Astrocyte (in vitro differentiated cells and primary cell): Measurements from ENCODE around the gene FCN1. TPM values are rescaled to one million over a fixed set of nuclear protein-coding genes. Genes with fewer than 3 reads are reported as not detected.

ENCODE experiments used
- DNase-seq: peaks from one replicate; pipeline ENCODE4 v3.0.0-alpha.2; 2010; ENCODE audit warnings: low read depth
- FAIRE-seq: peaks from 2 replicates; lab custom pipeline; 2011; peaks lifted over from hg19 to GRCh38; lab: Jason Lieb, UNC
- H2AFZ ChIP-seq: 2 replicates; pipeline ENCODE4 v1.6.0; 2012; ENCODE audit warnings: low read depth, low read length, inconsistent platforms
- H3K27ac ChIP-seq: 2 replicates; pipeline ENCODE4 v1.5.1; 2011; ENCODE audit warnings: low read depth, low read length, inconsistent platforms
- H3K27me3 ChIP-seq: 2 replicates; pipeline ENCODE4 v1.6.0; 2011; ENCODE audit warnings: low read length, inconsistent platforms; ENCODE audit not compliant: insufficient read depth
- H3K36me3 ChIP-seq: 2 replicates; pipeline ENCODE4 v1.5.1; 2011; ENCODE audit warnings: low read length, inconsistent platforms; ENCODE audit not compliant: insufficient read depth
- H3K4me1 ChIP-seq: 2 replicates; pipeline ENCODE4 v1.5.1; 2011; ENCODE audit warnings: low read length, inconsistent platforms; ENCODE audit not compliant: insufficient read depth
- H3K4me2 ChIP-seq: 2 replicates; pipeline ENCODE4 v1.6.0; 2012; ENCODE audit warnings: low read length, inconsistent platforms
- H3K4me3 ChIP-seq: 2 replicates; pipeline ENCODE4 v1.5.1; 2011; ENCODE audit warnings: low read depth, mild to moderate bottlenecking, low read length, inconsistent platforms; ENCODE audit not compliant: insufficient read depth
- H3K79me2 ChIP-seq: 2 replicates; pipeline ENCODE4 v1.6.0; 2012; ENCODE audit warnings: mild to moderate bottlenecking, low read length, inconsistent platforms; ENCODE audit not compliant: insufficient read depth
- H3K9ac ChIP-seq: 2 replicates; pipeline ENCODE4 v1.6.0; 2012; ENCODE audit warnings: mild to moderate bottlenecking, low read length, inconsistent platforms
- H3K9me3 ChIP-seq: 2 replicates; pipeline ENCODE4 v1.5.1; 2012; ENCODE audit warnings: low read depth, mild to moderate bottlenecking, low read length, inconsistent platforms; ENCODE audit not compliant: insufficient read depth
- H4K20me1 ChIP-seq: 2 replicates; pipeline ENCODE4 v1.6.0; 2012; ENCODE audit warnings: low read length, inconsistent platforms; ENCODE audit not compliant: insufficient read depth
- H3K27ac Mint-ChIP-seq: one replicate; pipeline ENCODE4 v1.8.0; 2021; ENCODE audit warnings: mild to moderate bottlenecking, mixed read lengths; ENCODE audit not compliant: unreplicated experiment
- H3K27me3 Mint-ChIP-seq: one replicate; pipeline ENCODE4 v1.8.0; 2021; ENCODE audit warnings: low read depth, mixed read lengths; ENCODE audit not compliant: unreplicated experiment
- H3K36me3 Mint-ChIP-seq: one replicate; pipeline ENCODE4 v1.8.0; 2021; ENCODE audit warnings: low read depth, mixed read lengths; ENCODE audit not compliant: unreplicated experiment
- H3K4me1 Mint-ChIP-seq: one replicate; pipeline ENCODE4 v1.8.0; 2021; ENCODE audit warnings: low read depth, mixed read lengths; ENCODE audit not compliant: unreplicated experiment
- H3K4me3 Mint-ChIP-seq: one replicate; pipeline ENCODE4 v1.8.0; 2021; ENCODE audit warnings: mild to moderate bottlenecking, moderate library complexity, mixed read lengths; ENCODE audit not compliant: unreplicated experiment
- H3K9me3 Mint-ChIP-seq: one replicate; pipeline ENCODE4 v1.8.0; 2021; ENCODE audit warnings: mild to moderate bottlenecking, mixed read lengths; ENCODE audit not compliant: unreplicated experiment
- EZH2 ChIP-seq: IDR thresholded peaks from 2 replicates; pipeline ENCODE4 v1.6.1; 2012; ENCODE audit warnings: mild to moderate bottlenecking, low read length, inconsistent platforms; ENCODE audit not compliant: insufficient read depth
- total RNA-seq: library from RNA; stranded (reverse); gene quantifications from 2 replicates; pipeline ENCODE4 v1.2.1, GENCODE V29; 2021
- TF ChIP-seq, protein P1 (sequence below): IDR thresholded peaks from 2 replicates; pipeline ENCODE4 v1.5.1; 2011; ENCODE audit warnings: low read depth, mild to moderate bottlenecking, inconsistent platforms, low read length, moderate library complexity; ENCODE audit not compliant: insufficient read depth

Gene FCN1
- total RNA-seq, 1 donor from 2014 or later, result not detected

- Histone ChIP-seq H3K27ac (no peak overlapping the region), H3K4me1 (no peaks in the 10 kb centered on the region), H3K36me3 (no peaks in the 10 kb centered on the region), H4K20me1 (no peaks in the 10 kb centered on the region), H3K4me2 (no peak overlapping the region), H3K9me3 (no peaks in the 10 kb centered on the region), H3K79me2 (no peaks in the 10 kb centered on the region), H3K9ac (no peak overlapping the region), H3K4me3 (no peak overlapping the region), H2AFZ (no peak overlapping the region), H3K27me3 (peaks cover 5% of the 10 kb centered on the region)
- TF ChIP-seq, protein P1, sequence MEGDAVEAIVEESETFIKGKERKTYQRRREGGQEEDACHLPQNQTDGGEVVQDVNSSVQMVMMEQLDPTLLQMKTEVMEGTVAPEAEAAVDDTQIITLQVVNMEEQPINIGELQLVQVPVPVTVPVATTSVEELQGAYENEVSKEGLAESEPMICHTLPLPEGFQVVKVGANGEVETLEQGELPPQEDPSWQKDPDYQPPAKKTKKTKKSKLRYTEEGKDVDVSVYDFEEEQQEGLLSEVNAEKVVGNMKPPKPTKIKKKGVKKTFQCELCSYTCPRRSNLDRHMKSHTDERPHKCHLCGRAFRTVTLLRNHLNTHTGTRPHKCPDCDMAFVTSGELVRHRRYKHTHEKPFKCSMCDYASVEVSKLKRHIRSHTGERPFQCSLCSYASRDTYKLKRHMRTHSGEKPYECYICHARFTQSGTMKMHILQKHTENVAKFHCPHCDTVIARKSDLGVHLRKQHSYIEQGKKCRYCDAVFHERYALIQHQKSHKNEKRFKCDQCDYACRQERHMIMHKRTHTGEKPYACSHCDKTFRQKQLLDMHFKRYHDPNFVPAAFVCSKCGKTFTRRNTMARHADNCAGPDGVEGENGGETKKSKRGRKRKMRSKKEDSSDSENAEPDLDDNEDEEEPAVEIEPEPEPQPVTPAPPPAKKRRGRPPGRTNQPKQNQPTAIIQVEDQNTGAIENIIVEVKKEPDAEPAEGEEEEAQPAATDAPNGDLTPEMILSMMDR, result no peak
- TF ChIP-seq EZH2, result no peak
- FAIRE-seq (no peak), DNase-seq (no peak)
- peaks cover 37% of the 10 kb centered on the region for H3K27me3 Mint-ChIP-seq
- H3K9me3 Mint-ChIP-seq, result peaks cover 1% of the 10 kb centered on the region
- no peaks in the 10 kb centered on the region for H3K4me1 Mint-ChIP-seq
- H3K4me3 Mint-ChIP-seq, result no peak overlapping the region
- H3K36me3 Mint-ChIP-seq, result no peaks in the 10 kb centered on the region
- no peak overlapping the region for H3K27ac Mint-ChIP-seq
Measured at GRCh38 chr9:134942788-134943184, 25.1 kb upstream of the FCN1 start.

- Mint-ChIP-seq H3K27ac (no peak overlapping the region), H3K4me1 (no peaks in the 10 kb centered on the region), H3K36me3 (no peaks in the 10 kb centered on the region), H3K27me3 (peaks cover 42% of the 10 kb centered on the region), H3K4me3 (no peak overlapping the region), H3K9me3 (peaks cover 1% of the 10 kb centered on the region)
- FAIRE-seq, result no peak
- no peaks in the 10 kb centered on the region for H3K4me1 ChIP-seq
- no peaks in the 10 kb centered on the region for H4K20me1 ChIP-seq
- DNase-seq, result peak; percentile 2
- peaks cover 5% of the 10 kb centered on the region for H3K27me3 ChIP-seq
- no peaks in the 10 kb centered on the region for H3K9me3 ChIP-seq
- H3K27ac ChIP-seq, result no peak overlapping the region
- no peak overlapping the region for H2AFZ ChIP-seq
- TF ChIP-seq, protein P1, result no peak
- TF ChIP-seq EZH2, result no peak
- no peaks in the 10 kb centered on the region for H3K79me2 ChIP-seq
- H3K4me2 ChIP-seq, result no peak overlapping the region
- no peak overlapping the region for H3K9ac ChIP-seq
- H3K36me3 ChIP-seq, result no peaks in the 10 kb centered on the region
- H3K4me3 ChIP-seq, result no peak overlapping the region
Measured at GRCh38 chr9:134942011-134942787, 24.5 kb upstream of the FCN1 start.
